ENCODE measurements around the gene NTRK2. TPM values are rescaled to one million over a fixed set of nuclear protein-coding genes. Genes with fewer than 3 reads are reported as not detected.
A peak's percentile ranks its signal among the peaks of the same experiment; 100 is the strongest.

The NTRK2 gene
- total and polyA plus RNA-seq, 2 experiments from 2014 or later = 0.03 TPM; not detected in 1

DNA sequence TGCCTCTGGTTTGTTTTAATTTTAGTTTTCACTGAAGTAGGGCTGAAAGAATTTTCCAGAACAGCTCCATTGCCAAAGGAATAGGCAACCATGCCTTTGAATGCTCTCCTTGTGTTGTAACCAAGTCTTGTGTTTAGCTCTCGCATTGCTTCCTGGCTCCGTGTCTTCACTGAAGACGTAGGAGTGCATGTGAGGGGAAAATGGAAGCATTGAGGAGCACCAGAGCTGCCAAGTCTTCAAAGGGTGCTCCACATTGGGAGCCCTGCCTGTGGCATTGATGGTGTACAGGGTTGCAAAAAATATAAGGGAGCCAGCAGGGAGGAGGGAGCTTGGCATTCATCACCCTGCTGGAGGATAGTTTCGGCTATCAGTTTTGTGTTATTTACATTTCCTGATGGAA, 86.6 kb downstream of the NTRK2 start (continued):
- TF ChIP-seq NANOG (IDR thresholded peaks at IDR 0.05; ENCODE audit: borderline replicate concordance) = no peak
- TF ChIP-seq STAT1 (IDR thresholded peaks at IDR 0.05; ENCODE audit: unreplicated experiment) = no peak
- TF ChIP-seq CREB1 (CRISPR knock-in tag; IDR thresholded peaks at IDR 0.05; ENCODE audit: low read depth) = no peak
- TF ChIP-seq, protein P1, sequence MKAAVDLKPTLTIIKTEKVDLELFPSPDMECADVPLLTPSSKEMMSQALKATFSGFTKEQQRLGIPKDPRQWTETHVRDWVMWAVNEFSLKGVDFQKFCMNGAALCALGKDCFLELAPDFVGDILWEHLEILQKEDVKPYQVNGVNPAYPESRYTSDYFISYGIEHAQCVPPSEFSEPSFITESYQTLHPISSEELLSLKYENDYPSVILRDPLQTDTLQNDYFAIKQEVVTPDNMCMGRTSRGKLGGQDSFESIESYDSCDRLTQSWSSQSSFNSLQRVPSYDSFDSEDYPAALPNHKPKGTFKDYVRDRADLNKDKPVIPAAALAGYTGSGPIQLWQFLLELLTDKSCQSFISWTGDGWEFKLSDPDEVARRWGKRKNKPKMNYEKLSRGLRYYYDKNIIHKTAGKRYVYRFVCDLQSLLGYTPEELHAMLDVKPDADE (IDR thresholded peaks at IDR 0.05) = no peak
- TF ChIP-seq, protein P2, sequence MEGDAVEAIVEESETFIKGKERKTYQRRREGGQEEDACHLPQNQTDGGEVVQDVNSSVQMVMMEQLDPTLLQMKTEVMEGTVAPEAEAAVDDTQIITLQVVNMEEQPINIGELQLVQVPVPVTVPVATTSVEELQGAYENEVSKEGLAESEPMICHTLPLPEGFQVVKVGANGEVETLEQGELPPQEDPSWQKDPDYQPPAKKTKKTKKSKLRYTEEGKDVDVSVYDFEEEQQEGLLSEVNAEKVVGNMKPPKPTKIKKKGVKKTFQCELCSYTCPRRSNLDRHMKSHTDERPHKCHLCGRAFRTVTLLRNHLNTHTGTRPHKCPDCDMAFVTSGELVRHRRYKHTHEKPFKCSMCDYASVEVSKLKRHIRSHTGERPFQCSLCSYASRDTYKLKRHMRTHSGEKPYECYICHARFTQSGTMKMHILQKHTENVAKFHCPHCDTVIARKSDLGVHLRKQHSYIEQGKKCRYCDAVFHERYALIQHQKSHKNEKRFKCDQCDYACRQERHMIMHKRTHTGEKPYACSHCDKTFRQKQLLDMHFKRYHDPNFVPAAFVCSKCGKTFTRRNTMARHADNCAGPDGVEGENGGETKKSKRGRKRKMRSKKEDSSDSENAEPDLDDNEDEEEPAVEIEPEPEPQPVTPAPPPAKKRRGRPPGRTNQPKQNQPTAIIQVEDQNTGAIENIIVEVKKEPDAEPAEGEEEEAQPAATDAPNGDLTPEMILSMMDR (conservative IDR thresholded peaks at IDR 0.05; ENCODE audit: low read depth in 2 of 2) = no peak
- TF ChIP-seq ZNF114 (CRISPR knock-in tag; IDR thresholded peaks at IDR 0.05) = no peak
- no peak for TF ChIP-seq POLR2AphosphoS5 (IDR thresholded peaks at IDR 0.05; ENCODE audit: low read depth)
- no peak for TF ChIP-seq JUNB (IDR thresholded peaks at IDR 0.05; ENCODE audit: unreplicated experiment)
- no peak for TF ChIP-seq ZNF331 (CRISPR knock-in tag; IDR thresholded peaks at IDR 0.05; ENCODE audit: low read depth)
- TF ChIP-seq, protein P3, sequence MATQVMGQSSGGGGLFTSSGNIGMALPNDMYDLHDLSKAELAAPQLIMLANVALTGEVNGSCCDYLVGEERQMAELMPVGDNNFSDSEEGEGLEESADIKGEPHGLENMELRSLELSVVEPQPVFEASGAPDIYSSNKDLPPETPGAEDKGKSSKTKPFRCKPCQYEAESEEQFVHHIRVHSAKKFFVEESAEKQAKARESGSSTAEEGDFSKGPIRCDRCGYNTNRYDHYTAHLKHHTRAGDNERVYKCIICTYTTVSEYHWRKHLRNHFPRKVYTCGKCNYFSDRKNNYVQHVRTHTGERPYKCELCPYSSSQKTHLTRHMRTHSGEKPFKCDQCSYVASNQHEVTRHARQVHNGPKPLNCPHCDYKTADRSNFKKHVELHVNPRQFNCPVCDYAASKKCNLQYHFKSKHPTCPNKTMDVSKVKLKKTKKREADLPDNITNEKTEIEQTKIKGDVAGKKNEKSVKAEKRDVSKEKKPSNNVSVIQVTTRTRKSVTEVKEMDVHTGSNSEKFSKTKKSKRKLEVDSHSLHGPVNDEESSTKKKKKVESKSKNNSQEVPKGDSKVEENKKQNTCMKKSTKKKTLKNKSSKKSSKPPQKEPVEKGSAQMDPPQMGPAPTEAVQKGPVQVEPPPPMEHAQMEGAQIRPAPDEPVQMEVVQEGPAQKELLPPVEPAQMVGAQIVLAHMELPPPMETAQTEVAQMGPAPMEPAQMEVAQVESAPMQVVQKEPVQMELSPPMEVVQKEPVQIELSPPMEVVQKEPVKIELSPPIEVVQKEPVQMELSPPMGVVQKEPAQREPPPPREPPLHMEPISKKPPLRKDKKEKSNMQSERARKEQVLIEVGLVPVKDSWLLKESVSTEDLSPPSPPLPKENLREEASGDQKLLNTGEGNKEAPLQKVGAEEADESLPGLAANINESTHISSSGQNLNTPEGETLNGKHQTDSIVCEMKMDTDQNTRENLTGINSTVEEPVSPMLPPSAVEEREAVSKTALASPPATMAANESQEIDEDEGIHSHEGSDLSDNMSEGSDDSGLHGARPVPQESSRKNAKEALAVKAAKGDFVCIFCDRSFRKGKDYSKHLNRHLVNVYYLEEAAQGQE (IDR thresholded peaks at IDR 0.05; ENCODE audit: unreplicated experiment) = no peak

DNA sequence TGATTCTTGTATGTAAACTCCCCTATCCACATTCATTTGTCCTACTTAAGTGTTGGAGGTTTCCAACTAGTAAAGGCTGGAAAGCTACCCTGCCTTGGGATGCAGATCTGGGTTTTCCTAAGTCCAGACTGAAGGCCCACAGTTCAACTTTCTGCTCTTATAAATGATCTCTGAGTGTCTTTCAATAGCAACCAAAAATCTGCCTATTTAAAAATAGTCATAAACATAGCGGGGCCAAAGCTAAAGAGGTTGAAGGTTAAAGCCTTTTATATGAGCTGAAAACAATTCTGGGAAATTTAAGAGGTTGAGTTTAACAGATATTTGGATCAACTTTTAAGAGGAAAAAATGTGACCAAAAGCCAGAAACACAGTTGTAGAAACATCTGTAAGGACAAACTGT, 87.2 kb downstream of the NTRK2 start:
- Histone ChIP-seq H3K4me3 (no peak overlapping the region), H3K79me2 (replicated peaks; ENCODE audit: insufficient read depth) (no peaks in the 10 kb centered on the region), H3K27me3 (ENCODE audit: insufficient read depth) (no peaks in the 10 kb centered on the region), H3F3A (replicated peaks; ENCODE audit: low read depth) (no peaks in the 10 kb centered on the region), H3K4me2 (no peak overlapping the region), H3K4me1 (ENCODE audit: insufficient read depth) (no peaks in the 10 kb centered on the region), H2AFZ (no peak overlapping the region), H3K9me2 (ENCODE audit: insufficient read depth) (no peaks in the 10 kb centered on the region), H3K36me3 (ENCODE audit: insufficient read depth) (no peaks in the 10 kb centered on the region), H4K20me1 (replicated peaks; ENCODE audit: insufficient read depth) (no peaks in the 10 kb centered on the region), H3K27ac (ENCODE audit: low read depth) (no peak overlapping the region)
- H3K27me3 Mint-ChIP-seq (ENCODE audit: insufficient read depth, low read depth, poor library complexity) = no peaks in the 10 kb centered on the region
- H3K9me3 Mint-ChIP-seq = no peaks in the 10 kb centered on the region
- H3K27ac Mint-ChIP-seq = 0 out of 2 replicates have a peak overlapping the region, but pooled peaks have one; percentile 1
- DNase-seq (ENCODE audit: low spot score) = no peak
- H3K4me3 Mint-ChIP-seq = no peak overlapping the region
- H3K4me1 Mint-ChIP-seq = no peaks in the 10 kb centered on the region
- no peaks in the 10 kb centered on the region for H3K36me3 Mint-ChIP-seq (ENCODE audit: low read depth)
- no peak for ATAC-seq
- no peak for TF ChIP-seq ZNF331 (CRISPR knock-in tag; IDR thresholded peaks at IDR 0.05; ENCODE audit: low read depth)
- TF ChIP-seq CREB1 (CRISPR knock-in tag; IDR thresholded peaks at IDR 0.05; ENCODE audit: low read depth) = no peak
- TF ChIP-seq, protein P3 (IDR thresholded peaks at IDR 0.05; ENCODE audit: unreplicated experiment) = no peak
- no peak for TF ChIP-seq JUNB (IDR thresholded peaks at IDR 0.05; ENCODE audit: unreplicated experiment)
- TF ChIP-seq ZNF114 (CRISPR knock-in tag; IDR thresholded peaks at IDR 0.05) = no peak
- TF ChIP-seq, protein P2 (conservative IDR thresholded peaks at IDR 0.05; ENCODE audit: low read depth in 2 of 2) = no peak
- no peak for TF ChIP-seq NANOG (IDR thresholded peaks at IDR 0.05; ENCODE audit: borderline replicate concordance)
- TF ChIP-seq, protein P1 (IDR thresholded peaks at IDR 0.05) = no peak

Data from GM23338 (cell line).